GM12891 (cell line): ENCODE results near the gene SSH3. TPM values are rescaled to one million over a fixed set of nuclear protein-coding genes. Genes with fewer than 3 reads are reported as not detected.
"Not testable (repeated sequence)": the region's sequence is repeated elsewhere in the genome, so short reads cannot be mapped to it uniquely, and the experiment has no call there.

Experiments used
- DNase-seq: peaks from one replicate; pipeline ENCODE4 v3.0.0; 2011; ENCODE audit warnings: low spot score; ENCODE audit not compliant: insufficient read length
- FAIRE-seq: peaks from 2 replicates; lab custom pipeline; 2011; peaks lifted over from hg19 to GRCh38; lab: Jason Lieb, UNC
- PAX5 ChIP-seq: IDR thresholded peaks from 2 replicates; pipeline ENCODE4 v1.6.1; 2011; ENCODE audit warnings: low read length, moderate library complexity, mild to moderate bottlenecking; ENCODE audit not compliant: insufficient read depth, severe bottlenecking
- POLR2A ChIP-seq: IDR thresholded peaks from 2 replicates; pipeline ENCODE4 v1.6.1; 2011; ENCODE audit warnings: low read depth, low read length, control low read depth
- POLR2AphosphoS5 ChIP-seq: IDR thresholded peaks from 2 replicates; pipeline ENCODE4 v1.6.1; 2011; ENCODE audit warnings: low read depth, low read length, control low read depth
- POU2F2 ChIP-seq: IDR thresholded peaks from 2 replicates; pipeline ENCODE4 v1.6.1; 2011; ENCODE audit warnings: low read depth, mild to moderate bottlenecking, control low read depth, low read length, moderate library complexity
- SPI1 ChIP-seq: IDR thresholded peaks from 2 replicates; pipeline ENCODE4 v1.6.1; 2011; ENCODE audit warnings: low read depth, low read length, control low read depth
- TAF1 ChIP-seq: IDR thresholded peaks from 2 replicates; pipeline ENCODE4 v1.6.1; 2011; ENCODE audit warnings: low read depth, low read length, control low read depth
- polyA plus RNA-seq: library from polyadenylated mRNA; unstranded; fragments of >200 nt; gene quantifications from one replicate; pipeline ENCODE4 v1.2.1, GENCODE V29; 2012; ENCODE audit warnings: low read depth, missing spikeins, inconsistent platforms; ENCODE audit not compliant: missing spikeins

SSH3 gene, protein sequence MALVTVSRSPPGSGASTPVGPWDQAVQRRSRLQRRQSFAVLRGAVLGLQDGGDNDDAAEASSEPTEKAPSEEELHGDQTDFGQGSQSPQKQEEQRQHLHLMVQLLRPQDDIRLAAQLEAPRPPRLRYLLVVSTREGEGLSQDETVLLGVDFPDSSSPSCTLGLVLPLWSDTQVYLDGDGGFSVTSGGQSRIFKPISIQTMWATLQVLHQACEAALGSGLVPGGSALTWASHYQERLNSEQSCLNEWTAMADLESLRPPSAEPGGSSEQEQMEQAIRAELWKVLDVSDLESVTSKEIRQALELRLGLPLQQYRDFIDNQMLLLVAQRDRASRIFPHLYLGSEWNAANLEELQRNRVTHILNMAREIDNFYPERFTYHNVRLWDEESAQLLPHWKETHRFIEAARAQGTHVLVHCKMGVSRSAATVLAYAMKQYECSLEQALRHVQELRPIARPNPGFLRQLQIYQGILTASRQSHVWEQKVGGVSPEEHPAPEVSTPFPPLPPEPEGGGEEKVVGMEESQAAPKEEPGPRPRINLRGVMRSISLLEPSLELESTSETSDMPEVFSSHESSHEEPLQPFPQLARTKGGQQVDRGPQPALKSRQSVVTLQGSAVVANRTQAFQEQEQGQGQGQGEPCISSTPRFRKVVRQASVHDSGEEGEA
- 1.3 TPM for polyA plus RNA-seq

DNA sequence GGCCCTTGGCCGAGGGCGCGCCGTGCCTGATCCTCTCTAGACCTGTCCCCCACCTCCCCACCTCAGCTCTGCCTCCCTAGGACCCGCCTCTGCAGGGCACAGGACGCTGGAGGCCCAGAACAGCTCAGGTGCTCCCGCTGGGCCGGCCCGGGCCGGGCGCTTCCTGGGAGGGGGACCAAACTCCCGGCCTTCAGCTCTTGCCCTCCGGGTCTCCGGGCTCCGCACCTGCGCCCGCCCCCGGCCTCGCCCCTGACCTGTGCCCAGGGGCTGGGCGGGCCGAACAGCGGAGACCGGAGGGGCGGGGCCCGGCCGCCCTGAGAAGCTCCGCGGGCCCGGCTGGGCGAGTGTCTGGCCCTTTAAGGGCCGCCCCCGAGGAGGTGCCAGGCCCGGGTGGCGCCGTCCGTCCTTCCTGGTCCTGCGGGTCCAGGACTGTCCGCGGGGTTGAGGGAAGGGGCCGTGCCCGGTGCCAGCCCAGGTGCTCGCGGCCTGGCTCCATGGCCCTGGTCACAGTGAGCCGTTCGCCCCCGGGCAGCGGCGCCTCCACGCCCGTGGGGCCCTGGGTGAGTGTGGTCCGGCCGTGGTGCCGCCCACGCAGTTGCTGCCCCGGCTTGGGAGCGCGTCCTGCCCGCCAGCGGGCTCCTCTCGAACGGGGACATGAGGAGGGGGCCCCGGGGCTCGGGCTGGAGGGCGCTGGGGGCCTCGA, at the start of gene SSH3:
TSS of gene SSH3 (plus strand) at position 399 of the 703 bp plus-strand sequence. CDS start at position 495, 96 bp downstream.
- TF ChIP-seq POLR2A (no peak), TAF1 (no peak), POU2F2 (no peak), SPI1 (no peak), PAX5 (no peak), POLR2AphosphoS5 (no peak; the same call in 1 of the 2 replicates)
- DNase-seq: no peak
- no peak for FAIRE-seq

DNA sequence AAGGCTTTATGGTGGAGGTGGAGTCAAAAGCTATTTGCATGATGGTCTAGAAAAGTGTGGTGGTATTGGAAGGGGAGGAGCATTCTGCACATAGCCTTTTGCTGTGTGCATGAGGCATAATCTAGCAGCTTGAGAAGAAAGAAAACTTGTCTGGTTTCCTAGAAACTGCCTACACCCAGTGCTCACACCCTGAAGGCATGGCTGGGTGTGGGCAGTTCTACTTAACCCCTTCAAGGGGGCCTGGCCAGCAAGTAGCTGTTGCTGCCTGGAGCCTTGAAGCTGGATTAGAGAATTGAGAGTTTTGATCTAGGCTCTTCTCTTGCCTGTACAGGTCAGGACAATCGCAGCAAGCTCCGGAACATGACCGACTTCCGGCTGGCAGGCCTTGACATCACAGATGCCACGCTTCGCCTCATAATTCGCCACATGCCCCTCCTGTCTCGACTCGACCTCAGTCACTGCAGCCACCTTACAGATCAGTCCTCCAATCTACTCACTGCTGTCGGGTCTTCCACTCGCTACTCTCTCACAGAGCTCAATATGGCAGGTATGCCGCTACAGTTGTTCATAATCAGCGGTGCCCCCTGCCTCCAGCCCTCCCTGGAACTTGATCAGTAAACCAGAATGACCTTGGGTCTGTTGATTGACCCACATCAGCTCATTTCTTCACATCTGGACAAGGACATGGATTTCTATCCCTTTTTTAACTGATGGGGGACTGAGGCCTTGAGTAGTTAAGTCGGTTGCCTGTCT, 49.3 kb upstream of the SSH3 start:
- DNase-seq (no peak), FAIRE-seq (no peak)
- no peak for TF ChIP-seq SPI1
- no peak for TF ChIP-seq PAX5
- no peak; the same call in 1 of the 2 replicates for TF ChIP-seq POLR2A
- no peak for TF ChIP-seq POLR2AphosphoS5
- TF ChIP-seq TAF1: no peak
- TF ChIP-seq POU2F2: no peak

DNA sequence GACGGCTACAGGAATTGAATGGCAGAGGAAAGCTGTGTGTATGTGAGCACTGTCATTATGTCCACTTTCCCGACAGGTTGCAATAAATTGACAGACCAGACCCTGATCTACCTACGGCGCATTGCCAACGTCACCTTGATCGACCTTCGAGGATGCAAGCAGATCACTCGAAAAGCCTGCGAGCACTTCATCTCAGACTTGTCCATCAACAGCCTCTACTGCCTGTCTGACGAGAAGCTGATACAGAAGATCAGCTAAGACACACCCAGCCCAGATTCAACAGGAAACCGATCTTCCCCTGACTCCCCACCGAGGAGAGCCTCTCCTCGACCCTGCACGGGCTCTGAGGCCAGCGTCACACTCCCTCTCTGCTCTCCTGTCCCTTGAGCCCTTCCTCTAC, 48.5 kb upstream of the SSH3 start:
- DNase-seq: no peak
- TF ChIP-seq PAX5 (no peak), POU2F2 (no peak), POLR2A (no peak), POLR2AphosphoS5 (no peak), SPI1 (no peak), TAF1 (no peak)
- no peak for FAIRE-seq

DNA sequence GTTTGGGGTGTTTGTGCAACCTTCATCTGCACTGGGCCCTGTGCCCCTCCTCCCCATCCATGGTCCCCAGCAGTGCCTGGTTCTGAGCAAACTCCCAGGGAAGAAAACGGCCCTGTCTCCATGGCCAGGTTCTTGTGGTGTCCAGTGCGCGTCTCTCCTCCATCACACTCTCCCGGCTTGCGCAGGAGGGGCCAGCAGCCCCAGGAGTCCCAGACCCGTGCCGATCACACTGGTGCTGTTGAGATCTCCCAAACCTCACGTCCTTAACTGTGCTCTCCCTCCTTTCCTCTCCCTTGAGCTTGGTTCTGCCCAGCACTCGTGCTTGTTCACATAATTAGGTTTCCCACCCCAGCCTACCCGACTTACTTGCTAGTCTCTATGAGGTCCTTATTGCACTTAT, 48.0 kb upstream of the SSH3 start:
- FAIRE-seq (no peak), DNase-seq (no peak)
- TF ChIP-seq POU2F2: no peak
- 0 out of 2 replicates have a peak, but pooled peaks have one; percentile 19 for TF ChIP-seq POLR2AphosphoS5
- no peak for TF ChIP-seq SPI1
- no peak for TF ChIP-seq PAX5
- no peak for TF ChIP-seq TAF1
- TF ChIP-seq POLR2A: 0 out of 2 replicates have a peak, but pooled peaks have one; percentile 16

DNA sequence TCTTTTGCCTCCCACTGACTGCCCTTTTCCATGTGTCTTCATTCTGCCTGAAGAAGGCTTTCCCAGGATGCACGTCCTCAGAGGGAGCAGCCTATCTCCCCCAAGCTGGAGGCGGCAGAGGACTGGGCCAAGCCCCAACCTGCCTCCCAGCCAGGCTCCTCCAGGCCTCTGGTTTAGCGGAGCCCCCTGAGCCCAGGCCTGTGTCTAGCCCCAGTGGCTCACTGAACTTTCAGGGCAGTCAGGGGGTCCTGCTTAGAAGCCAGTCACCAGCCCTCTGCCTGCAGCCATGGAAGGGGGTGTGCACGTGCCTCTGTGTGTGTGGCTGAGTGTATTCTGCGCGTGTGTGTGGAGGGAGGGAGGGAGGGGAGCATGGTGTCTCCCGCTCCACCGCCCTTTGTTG, 47.5 kb upstream of the SSH3 start:
- DNase-seq (no peak), FAIRE-seq (no peak)
- TF ChIP-seq PAX5: no peak
- TF ChIP-seq SPI1: no peak
- no peak for TF ChIP-seq TAF1
- TF ChIP-seq POLR2AphosphoS5: no peak
- TF ChIP-seq POU2F2: no peak
- TF ChIP-seq POLR2A: no peak; the same call in 1 of the 2 replicates

DNA sequence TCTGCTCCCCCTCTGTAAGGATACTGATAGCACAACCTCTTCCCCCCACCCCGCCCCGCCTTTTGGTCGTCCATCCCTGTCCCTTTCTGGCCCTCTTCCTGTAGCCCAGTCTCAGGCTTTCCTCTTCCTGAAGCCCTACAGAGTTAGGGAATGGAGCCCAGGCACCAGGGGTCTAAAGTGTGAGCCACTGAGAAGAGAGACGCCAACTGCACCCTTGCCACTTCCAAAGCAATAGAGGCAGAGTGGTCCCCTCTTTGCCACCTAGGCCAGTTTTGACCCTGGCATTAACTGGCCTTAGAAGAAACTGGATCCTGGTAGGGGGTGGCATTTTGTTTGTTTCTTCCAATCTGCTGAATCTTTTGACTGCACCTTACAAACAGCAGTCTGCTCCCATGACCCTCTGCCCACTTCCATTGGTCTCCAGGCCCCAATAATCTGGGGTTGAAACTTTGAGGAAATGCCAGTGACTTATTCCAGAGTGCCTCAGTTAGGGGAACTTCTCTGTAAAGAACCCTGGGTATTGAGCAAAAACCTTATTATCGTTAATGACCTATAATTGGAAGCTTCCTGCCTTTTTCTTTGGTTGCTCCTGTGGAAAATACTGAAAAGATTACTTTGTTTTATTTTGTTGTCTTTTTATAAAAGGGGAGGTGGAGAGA, 46.7 kb upstream of the SSH3 start:
- peak; percentile 62; the same call in 1 of the 2 replicates for TF ChIP-seq POLR2AphosphoS5
- TF ChIP-seq TAF1: no peak
- FAIRE-seq: no peak
- DNase-seq: no peak

DNA sequence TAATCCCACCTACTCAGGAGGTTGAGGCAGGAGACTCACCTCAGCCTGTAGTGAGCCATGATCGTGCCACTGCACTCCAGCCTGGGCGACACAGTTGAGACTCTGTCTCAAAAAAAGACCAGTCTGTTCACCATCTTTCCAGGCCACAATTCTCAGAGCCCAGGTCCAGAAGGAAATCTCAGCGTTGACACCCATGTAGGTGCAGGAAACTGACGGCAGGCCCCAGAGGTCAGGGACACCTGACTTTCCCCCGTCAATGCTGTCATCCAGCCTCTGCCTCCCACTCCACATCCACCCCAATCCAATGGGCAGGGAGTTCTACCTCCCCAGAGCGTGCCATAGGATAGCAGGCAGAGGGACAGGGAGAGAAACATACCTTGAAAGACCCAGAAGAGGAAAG, 42.9 kb upstream of the SSH3 start:
- no peak for DNase-seq
- no peak for FAIRE-seq
- TF ChIP-seq POLR2A: no peak
- TF ChIP-seq PAX5: no peak
- TF ChIP-seq SPI1: no peak
- no peak for TF ChIP-seq TAF1
- no peak for TF ChIP-seq POLR2AphosphoS5
- no peak for TF ChIP-seq POU2F2

DNA sequence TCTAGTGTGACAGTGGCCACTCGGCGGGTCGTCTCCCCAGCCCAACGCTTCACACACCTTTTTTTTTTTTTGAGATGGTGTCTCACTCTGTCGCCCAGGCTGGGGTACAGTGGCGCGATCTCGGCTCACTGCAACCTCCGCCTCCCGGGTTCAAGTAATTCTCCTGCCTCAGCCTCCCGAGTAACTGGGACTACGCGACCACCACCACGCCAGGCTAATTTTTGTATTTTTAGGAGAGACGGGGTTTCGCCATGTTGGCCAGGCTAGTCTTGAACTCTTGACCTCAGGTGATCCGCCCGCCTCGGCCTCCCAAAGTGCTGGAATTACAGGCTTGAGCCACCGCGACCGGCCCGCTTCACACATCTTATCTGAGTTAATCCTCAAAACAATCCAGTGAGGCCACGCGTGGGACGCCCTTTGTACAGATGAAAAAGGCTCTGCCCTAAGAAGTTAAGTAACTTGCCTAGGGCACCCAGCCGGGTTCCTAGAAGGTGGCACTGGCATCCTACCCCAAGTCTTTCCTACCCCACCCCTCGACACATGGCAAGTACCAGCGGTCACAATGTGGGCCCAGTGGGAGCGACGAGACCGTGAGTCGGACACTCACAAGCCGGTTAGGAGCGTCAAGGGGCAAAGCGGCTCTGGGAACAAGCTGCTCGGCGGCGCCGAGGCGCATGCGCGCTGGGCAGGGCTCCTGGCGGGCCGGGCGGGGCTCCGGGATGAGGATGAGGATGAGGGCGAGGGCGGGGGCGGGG, 42.3 kb upstream of the SSH3 start:
- not testable (repeated sequence) for DNase-seq
- FAIRE-seq: peak; percentile 59
